NB4 (cell line): Measurements from ENCODE around the gene COX6B2.

Source experiments
- DNase-seq: peaks from one replicate; pipeline ENCODE4 v3.0.0; 2010; ENCODE audit warnings: low read depth
- H3K4me3 ChIP-seq: one replicate; pipeline ENCODE4 v1.5.1; 2011; ENCODE audit warnings: mild to moderate bottlenecking, low read depth, low read length, moderate library complexity
- MYC ChIP-seq: IDR thresholded peaks from 2 replicates; pipeline ENCODE4 v1.6.1; 2011; ENCODE audit warnings: low read depth, low read length
- POLR2A ChIP-seq: IDR thresholded peaks from 2 replicates; pipeline ENCODE4 v1.6.1; 2011; ENCODE audit warnings: mild to moderate bottlenecking; ENCODE audit not compliant: insufficient read length; ENCODE audit errors: extremely low read depth
- TF ChIP-seq, protein P1 (sequence below): IDR thresholded peaks from one replicate; pipeline ENCODE4 v1.5.1; 2012; ENCODE audit warnings: low read depth, low read length
- TF ChIP-seq, protein P2 (sequence below): IDR thresholded peaks from 2 replicates; pipeline ENCODE4 v1.6.1; 2011; ENCODE audit warnings: low read depth, low read length

The COX6B2 gene

DNA sequence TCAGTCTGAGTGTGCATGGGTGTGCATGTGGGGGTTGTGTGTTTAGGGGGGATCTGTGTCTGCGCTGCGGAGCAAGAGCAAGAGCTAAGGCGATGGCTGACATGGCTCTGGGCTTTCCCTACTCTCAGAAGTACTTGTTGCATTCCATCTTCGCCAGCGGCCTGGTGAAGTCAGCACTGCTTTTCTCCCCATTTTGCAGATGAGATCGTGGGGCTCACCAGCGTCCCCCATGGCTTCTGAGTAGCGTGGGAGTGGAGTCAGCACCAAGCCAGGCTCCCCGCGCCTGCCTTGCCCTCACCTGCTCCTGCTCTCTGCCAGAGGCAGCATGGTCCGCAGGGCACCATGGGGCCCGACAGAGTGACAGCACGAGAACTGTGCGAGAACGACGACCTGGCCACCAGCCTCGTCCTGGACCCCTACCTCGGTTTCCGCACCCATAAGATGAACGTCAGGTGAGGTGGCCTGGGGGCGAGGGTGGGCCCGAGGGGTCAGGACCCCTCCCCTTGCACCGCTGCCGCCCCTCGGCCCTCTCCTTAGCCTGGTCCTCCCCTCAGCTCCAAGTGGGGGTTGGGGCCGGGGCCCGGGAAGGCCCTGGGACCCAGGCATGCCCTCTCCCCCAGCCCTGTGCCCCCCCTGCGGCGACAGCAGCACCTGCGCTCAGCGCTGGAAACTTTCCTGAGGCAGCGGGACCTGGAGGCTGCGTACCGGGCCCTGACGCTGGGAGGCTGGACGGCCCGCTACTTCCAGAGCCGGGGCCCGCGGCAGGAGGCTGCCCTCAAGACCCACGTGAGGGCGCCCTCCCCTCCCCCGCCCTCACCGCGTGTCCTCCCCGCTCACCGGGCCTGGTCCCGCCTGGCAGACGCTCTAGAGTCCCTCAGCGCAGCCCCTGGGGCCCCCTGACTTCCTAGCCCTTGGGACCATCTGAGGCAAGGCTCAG lies 12.7 kb downstream of the COX6B2 start:
- TF ChIP-seq MYC: no peak
- TF ChIP-seq, protein P1, sequence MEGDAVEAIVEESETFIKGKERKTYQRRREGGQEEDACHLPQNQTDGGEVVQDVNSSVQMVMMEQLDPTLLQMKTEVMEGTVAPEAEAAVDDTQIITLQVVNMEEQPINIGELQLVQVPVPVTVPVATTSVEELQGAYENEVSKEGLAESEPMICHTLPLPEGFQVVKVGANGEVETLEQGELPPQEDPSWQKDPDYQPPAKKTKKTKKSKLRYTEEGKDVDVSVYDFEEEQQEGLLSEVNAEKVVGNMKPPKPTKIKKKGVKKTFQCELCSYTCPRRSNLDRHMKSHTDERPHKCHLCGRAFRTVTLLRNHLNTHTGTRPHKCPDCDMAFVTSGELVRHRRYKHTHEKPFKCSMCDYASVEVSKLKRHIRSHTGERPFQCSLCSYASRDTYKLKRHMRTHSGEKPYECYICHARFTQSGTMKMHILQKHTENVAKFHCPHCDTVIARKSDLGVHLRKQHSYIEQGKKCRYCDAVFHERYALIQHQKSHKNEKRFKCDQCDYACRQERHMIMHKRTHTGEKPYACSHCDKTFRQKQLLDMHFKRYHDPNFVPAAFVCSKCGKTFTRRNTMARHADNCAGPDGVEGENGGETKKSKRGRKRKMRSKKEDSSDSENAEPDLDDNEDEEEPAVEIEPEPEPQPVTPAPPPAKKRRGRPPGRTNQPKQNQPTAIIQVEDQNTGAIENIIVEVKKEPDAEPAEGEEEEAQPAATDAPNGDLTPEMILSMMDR: no peak
- TF ChIP-seq POLR2A: no peak
- TF ChIP-seq, protein P2, sequence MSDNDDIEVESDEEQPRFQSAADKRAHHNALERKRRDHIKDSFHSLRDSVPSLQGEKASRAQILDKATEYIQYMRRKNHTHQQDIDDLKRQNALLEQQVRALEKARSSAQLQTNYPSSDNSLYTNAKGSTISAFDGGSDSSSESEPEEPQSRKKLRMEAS: no peak
- H3K4me3 ChIP-seq: no peak overlapping the region
- DNase-seq: no peak

DNA sequence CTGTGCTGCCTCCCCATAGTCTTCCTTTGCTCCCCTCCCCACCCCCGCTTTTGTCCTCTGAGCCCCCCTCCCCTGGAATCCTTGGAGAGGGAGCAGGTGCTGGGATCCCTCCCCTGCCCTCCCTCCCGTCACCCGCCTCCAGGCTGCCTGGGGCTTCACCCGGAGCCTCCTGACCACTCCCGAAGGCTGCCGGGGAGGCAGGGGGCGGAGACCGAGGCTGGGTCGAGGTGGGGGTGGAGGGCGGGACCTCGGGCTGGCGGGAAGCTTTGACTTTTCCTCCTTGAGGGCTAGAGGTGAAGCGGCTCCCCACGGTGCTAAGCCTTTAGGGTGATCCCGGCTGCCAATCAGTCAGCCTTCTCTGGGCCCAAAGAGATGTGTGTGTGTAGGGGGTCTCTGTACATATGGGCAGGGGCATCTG lies 13.3 kb downstream of the COX6B2 start:
- TF ChIP-seq, protein P1: no peak
- peak overlapping the region; percentile 16 for H3K4me3 ChIP-seq
- peak; percentile 45 for DNase-seq

DNA sequence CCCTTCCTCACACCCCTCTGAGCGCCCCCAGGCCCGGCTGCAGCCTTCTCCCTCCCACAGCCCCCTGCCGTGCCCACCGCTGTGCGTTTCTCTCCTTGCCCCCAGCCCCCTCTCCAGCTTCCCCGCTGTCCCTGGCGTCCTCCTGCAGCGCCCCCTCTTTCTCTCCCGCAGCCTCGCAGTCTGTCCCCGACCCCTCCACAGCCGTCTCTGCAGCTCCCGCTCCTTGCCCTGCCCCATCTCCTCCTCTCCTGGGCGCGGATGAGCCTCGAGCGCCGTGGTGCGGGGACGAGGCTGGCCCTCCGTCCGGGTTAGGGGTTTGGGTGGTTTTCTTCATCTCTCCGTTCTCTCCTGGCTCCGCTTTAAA lies 13.8 kb downstream of the COX6B2 start:
- TF ChIP-seq, protein P1: peak; percentile 0
- TF ChIP-seq MYC: no peak
- DNase-seq: peak; percentile 16
- peak overlapping the region; percentile 59 for H3K4me3 ChIP-seq

DNA sequence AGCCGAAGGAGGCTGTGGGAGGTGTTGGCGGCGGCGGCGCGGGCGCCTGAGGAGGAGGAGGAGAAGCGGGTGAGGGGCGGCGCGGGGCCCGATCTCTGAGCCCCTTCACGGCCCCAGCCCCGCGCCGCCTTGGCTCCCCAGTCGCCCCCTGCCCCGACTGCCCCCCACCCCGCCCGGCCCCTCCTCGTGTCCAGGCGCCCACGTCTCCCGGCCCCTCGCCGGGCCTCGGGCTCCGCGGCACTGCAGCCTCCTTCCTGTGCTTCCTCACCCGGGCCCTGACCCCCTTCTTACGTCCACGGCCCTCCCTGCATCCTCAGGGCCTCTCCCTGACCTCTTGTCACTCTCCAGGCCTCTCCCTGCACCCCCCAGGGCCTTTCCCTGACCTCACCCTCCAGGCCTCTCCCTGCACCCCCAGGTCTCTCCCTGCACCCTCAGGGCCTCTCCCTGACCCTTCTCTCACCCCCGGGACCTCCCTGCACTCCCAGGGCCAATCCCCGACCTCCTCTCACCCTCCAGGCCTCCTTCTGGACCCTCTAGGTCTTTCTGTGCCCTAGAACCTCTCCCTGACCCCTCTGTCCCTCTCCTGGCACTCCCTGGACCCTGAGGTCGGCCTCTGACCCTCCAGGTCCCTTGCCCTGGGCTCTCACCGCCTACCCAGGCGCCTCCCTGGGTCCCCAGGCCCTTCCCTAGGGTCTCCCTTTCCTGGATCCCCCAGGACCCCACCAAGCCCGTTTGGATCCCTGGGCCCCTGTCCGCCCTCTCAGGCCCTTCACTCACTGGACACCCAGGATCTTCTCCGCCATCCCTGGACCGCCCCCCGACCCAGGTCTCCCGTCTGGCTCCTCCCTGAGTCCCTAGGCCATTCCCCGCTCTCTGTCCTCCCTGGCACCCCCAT lies 14.4 kb downstream of the COX6B2 start:
- peak; percentile 54 for TF ChIP-seq POLR2A
- TF ChIP-seq, protein P2: no peak
- DNase-seq: peak; percentile 31
- peak overlapping the region; percentile 59 for H3K4me3 ChIP-seq

DNA sequence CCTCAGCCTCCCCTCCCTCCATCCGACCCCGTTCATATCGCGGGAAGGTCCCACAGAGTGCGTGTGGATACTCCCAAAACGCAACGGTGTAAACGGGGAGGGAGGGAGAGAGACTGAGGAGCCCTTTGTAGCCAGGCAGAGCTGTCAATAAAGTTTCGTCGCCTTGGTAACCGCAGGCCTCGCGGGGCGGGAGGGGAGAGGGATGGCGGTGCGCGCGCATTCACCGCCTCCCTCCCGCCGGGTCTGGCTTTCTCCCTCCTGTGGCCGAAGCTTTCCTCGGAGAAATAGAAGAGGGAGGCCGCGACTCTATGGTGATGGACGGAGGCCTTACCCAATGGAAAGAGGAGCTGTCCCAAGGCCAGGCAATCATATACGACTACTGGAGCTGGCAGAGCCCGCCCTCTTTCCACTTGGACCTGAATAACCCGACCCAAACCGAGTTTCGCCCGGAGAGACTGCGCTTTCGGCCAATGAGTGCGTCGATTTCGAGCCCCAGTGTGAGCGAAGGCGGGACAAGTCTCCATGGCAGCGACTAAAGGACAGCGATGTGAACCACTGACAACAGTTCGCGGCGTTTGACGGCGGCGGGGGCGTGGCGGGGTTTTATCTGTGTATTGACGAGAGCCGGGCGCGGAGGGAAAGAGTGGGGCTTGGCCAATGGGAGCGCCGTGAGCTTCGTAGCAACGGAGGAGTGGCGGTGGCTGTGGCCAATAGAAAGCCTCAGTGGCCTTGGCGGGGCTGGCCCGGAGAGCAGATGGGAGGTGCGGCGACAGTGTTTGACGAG lies 15.2 kb downstream of the COX6B2 start, which contains the start of gene KMT5C:
TSS of gene KMT5C (plus strand) at position 772 of the 784 bp plus-strand sequence. CDS start 2,061 bp downstream, outside the sequence.
- H3K4me3 ChIP-seq: peak within 1 kb of the TSS; percentile 59
- peak; percentile 98 for DNase-seq
- TF ChIP-seq, protein P1: no peak
- TF ChIP-seq, protein P2: peak; percentile 29; the same call in 1 of the 2 replicates

DNA sequence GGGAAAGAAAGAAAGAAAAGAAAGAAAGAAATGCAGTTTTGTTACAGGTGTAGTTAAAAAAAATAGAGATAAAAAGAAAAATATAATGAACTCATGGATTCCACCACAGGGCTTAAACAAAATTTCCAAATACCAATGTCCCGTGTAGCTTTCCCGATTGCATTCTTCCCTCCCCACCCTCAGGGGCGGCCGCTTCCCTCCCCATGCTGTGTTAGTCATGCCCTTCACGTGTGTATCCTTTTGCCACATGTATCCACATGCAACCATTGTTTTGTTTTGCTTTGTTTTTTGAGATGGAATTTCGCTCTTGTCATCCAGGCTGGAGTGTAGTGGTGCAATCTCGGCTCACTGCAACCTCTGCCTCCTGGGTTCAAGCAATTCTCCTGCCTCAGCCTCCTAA lies 18.4 kb downstream of the COX6B2 start:
- DNase-seq: no peak
- TF ChIP-seq POLR2A (no peak), MYC (no peak)
- TF ChIP-seq, protein P1: no peak
- TF ChIP-seq, protein P2: no peak
- no peak overlapping the region for H3K4me3 ChIP-seq
